ENCODE data around the gene MELTF.

MELTF gene

GRCh38 chr3:196967412-196968232 lies 62.0 kb downstream of the MELTF start:
- DNase-seq = no peak

GRCh38 chr3:196966526-196967401 lies 62.9 kb downstream of the MELTF start:
- DNase-seq = no peak

GRCh38 chr3:196965804-196966173 lies 63.8 kb downstream of the MELTF start:
- no peak for DNase-seq

- no peak for DNase-seq
These were observed 64.4 kb downstream of the MELTF start for GRCh38 chr3:196965112-196965803.

- no peak for DNase-seq
These were observed 66.0 kb downstream of the MELTF start for GRCh38 chr3:196963631-196963953.

- no peak for DNase-seq
These were observed 66.5 kb downstream of the MELTF start for GRCh38 chr3:196962930-196963630.

GRCh38 chr3:196962108-196962929 lies 67.3 kb downstream of the MELTF start:
- DNase-seq = no peak

- DNase-seq = no peak
These were observed 74.8 kb downstream of the MELTF start for GRCh38 chr3:196954832-196955231.
